SK-N-SH treated with all-trans-retinoic acid at 6 μM for 48 hours (cell line): ENCODE data around the gene CCRL2.
A peak's percentile ranks its signal among the peaks of the same experiment; 100 is the strongest.

Experiments
- ATAC-seq: fragments of 200-7000 bp; cut with Tn5 transposase; 3 replicates; pipeline ENCODE4 v1.9.1; 2020; ENCODE audit warnings: mild to moderate bottlenecking, moderate library complexity
- ARNTL ChIP-seq: fragments of 450-650 bp; formaldehyde crosslinking; IDR thresholded peaks from 2 replicates; pipeline ENCODE4 v1.5.0; 2020; ENCODE audit warnings: low read depth, mild to moderate bottlenecking, moderate library complexity, borderline replicate concordance
- BACH2 ChIP-seq: fragments of 250-450 bp; sonication (Bioruptor Pico); IDR thresholded peaks from 2 replicates; pipeline ENCODE4 v1.9.0; 2021; ENCODE audit warnings: mild to moderate bottlenecking, borderline replicate concordance
- CREB5 ChIP-seq: fragments of 250-450 bp; sonication (Bioruptor Pico); IDR thresholded peaks from 2 replicates; pipeline ENCODE4 v1.5.1; 2020; ENCODE audit warnings: low read depth, mild to moderate bottlenecking, moderate library complexity
- CSRNP3 ChIP-seq: fragments of 250-450 bp; sonication (Bioruptor Pico); IDR thresholded peaks from 2 replicates; pipeline ENCODE4 v1.5.1; 2021; ENCODE audit warnings: mild to moderate bottlenecking, moderate library complexity
- ESRRG ChIP-seq: fragments of 250-450 bp; sonication (Bioruptor Pico); IDR thresholded peaks from 2 replicates; pipeline ENCODE4 v1.6.1; 2021; ENCODE audit warnings: mild to moderate bottlenecking
- GLIS3 ChIP-seq: fragments of 250-450 bp; sonication (Bioruptor Pico); IDR thresholded peaks from 2 replicates; pipeline ENCODE4 v1.5.0; 2020; ENCODE audit warnings: mild to moderate bottlenecking, moderate library complexity
- OSR1 ChIP-seq: fragments of 250-450 bp; sonication (Bioruptor Pico); IDR thresholded peaks from 2 replicates; pipeline ENCODE4 v1.8.0; 2022; ENCODE audit warnings: moderate library complexity, mild to moderate bottlenecking, inconsistent platforms
- PATZ1 ChIP-seq: fragments of 250-450 bp; sonication (Bioruptor Pico); IDR thresholded peaks from 2 replicates; pipeline ENCODE4 v1.8.0; 2020; ENCODE audit warnings: mild to moderate bottlenecking, moderate library complexity, borderline replicate concordance
- PPARA ChIP-seq: fragments of 250-450 bp; sonication (Bioruptor Pico); IDR thresholded peaks from 2 replicates; pipeline ENCODE4 v1.5.0; 2020; ENCODE audit warnings: mild to moderate bottlenecking, borderline replicate concordance
- RARB ChIP-seq: fragments of 250-450 bp; sonication (Bioruptor Pico); IDR thresholded peaks from 2 replicates; pipeline ENCODE4 v1.8.0; 2021; ENCODE audit warnings: mild to moderate bottlenecking, moderate library complexity
- SNAI2 ChIP-seq: fragments of 250-450 bp; sonication (Bioruptor Pico); IDR thresholded peaks from 2 replicates; pipeline ENCODE4 v1.5.0; 2020; ENCODE audit warnings: mild to moderate bottlenecking, moderate library complexity
- TCF4 ChIP-seq: fragments of 250-450 bp; sonication (Bioruptor Pico); IDR thresholded peaks from 2 replicates; pipeline ENCODE4 v1.8.0; 2021; ENCODE audit warnings: mild to moderate bottlenecking, moderate library complexity, borderline replicate concordance
- TOX ChIP-seq: fragments of 250-450 bp; sonication (Bioruptor Pico); IDR thresholded peaks from 2 replicates; pipeline ENCODE4 v1.8.0; 2021; ENCODE audit warnings: mild to moderate bottlenecking, moderate library complexity, borderline replicate concordance
- ZC3H10 ChIP-seq: fragments of 250-450 bp; sonication (Bioruptor Pico); IDR thresholded peaks from 2 replicates; pipeline ENCODE4 v1.5.1; 2021; ENCODE audit warnings: mild to moderate bottlenecking, moderate library complexity
- ZFP3 ChIP-seq: fragments of 250-450 bp; sonication (Bioruptor Pico); IDR thresholded peaks from 2 replicates; pipeline ENCODE4 v1.5.0; 2020; ENCODE audit warnings: mild to moderate bottlenecking, moderate library complexity
- ZFP30 ChIP-seq: fragments of 450-650 bp; formaldehyde crosslinking; IDR thresholded peaks from 2 replicates; pipeline ENCODE4 v1.5.0; 2022; ENCODE audit warnings: mild to moderate bottlenecking, moderate library complexity
- ZNF70 ChIP-seq: fragments of 450-650 bp; formaldehyde crosslinking; IDR thresholded peaks from 2 replicates; pipeline ENCODE4 v1.5.0; 2020; ENCODE audit warnings: mild to moderate bottlenecking, moderate library complexity
- TF ChIP-seq, protein P1 (sequence below): fragments of 250-450 bp; sonication (Bioruptor Pico); IDR thresholded peaks from 2 replicates; pipeline ENCODE4 v1.8.0; 2021; ENCODE audit warnings: low read depth, mild to moderate bottlenecking, moderate library complexity, borderline replicate concordance
- TF ChIP-seq, protein P2 (sequence below): fragments of 250-450 bp; sonication (Bioruptor Pico); IDR thresholded peaks from 2 replicates; pipeline ENCODE4 v1.5.0; 2020; ENCODE audit warnings: mild to moderate bottlenecking, moderate library complexity

CCRL2 gene

DNA sequence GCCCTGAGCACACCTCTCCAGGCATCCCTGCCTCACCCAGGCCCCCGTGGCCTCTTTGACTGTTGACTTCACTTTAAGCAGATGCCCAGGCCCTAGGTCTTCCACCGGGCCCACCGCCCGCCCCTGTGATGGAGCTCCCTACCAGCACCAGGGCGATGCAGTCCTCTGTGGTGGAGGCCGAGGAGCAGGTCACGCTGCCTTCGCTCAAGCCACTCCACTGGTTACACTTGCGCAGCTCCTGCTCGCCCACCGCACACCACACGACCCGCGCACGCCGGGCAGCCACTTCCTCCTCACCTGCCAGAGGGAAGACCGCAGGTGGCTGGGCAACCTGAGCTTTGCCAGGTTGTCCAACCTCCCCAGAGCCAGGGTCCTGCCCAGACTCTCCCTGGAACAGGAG, 41.7 kb downstream of the CCRL2 start:
- TF ChIP-seq PATZ1 (no peak), GLIS3 (CRISPR knock-in tag) (no peak), ZNF70 (CRISPR knock-in tag) (no peak), ZC3H10 (CRISPR knock-in tag) (no peak), CSRNP3 (no peak), ZFP30 (no peak), CREB5 (CRISPR knock-in tag) (no peak), BACH2 (CRISPR knock-in tag) (no peak), SNAI2 (CRISPR knock-in tag) (no peak)
- TF ChIP-seq, all 23 proteins: peak for 0
- no peak for ATAC-seq

DNA sequence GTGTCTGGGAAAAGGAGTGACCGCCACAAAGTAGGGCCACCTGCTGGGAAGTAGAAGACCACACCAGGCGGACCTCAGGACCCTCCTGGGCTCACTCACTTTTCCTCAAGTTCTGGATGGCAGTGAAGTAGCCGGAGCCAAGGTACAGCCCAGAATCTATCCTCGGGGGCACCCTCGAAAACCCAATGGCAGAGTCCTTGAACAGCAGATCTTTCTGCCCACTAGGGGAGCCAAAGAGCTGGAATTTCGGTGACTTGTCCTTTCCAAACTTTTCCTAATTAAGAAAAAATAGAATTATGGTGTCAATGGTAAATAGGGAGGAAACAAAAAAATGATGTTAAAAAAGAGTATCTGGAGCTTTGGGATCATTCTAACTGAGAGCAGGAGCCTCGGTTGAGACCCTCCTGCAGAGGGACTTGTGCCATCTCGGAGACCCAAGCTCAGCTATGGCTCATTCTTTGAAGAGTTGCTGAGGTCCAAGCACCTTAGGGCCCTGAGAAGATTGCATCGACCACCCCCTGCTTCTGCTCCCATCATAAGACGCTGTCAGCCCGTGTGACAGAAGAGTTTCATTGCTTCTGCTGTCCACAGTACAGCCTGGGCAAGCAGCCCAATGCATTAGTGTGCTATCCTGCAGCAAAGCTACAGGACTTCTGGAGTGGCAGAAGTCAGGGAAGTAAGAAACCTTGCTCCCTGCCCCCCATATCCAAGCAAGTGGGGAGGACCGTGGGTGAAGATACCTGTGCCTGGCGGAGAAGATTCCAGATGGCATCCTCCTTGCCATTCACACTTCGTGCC, 42.9 kb downstream of the CCRL2 start:
- peak; percentile 56; the same call in 2 of the 3 replicates for ATAC-seq
- TF ChIP-seq TOX = no peak
- TF ChIP-seq, protein P1, sequence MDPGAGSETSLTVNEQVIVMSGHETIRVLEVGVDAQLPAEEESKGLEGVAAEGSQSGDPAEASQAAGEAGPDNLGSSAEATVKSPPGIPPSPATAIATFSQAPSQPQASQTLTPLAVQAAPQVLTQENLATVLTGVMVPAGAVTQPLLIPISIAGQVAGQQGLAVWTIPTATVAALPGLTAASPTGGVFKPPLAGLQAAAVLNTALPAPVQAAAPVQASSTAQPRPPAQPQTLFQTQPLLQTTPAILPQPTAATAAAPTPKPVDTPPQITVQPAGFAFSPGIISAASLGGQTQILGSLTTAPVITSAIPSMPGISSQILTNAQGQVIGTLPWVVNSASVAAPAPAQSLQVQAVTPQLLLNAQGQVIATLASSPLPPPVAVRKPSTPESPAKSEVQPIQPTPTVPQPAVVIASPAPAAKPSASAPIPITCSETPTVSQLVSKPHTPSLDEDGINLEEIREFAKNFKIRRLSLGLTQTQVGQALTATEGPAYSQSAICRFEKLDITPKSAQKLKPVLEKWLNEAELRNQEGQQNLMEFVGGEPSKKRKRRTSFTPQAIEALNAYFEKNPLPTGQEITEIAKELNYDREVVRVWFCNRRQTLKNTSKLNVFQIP = no peak
- no peak for TF ChIP-seq GLIS3 (CRISPR knock-in tag)
- TF ChIP-seq PPARA = no peak
- no peak for TF ChIP-seq ZC3H10 (CRISPR knock-in tag)
- TF ChIP-seq, protein P2, sequence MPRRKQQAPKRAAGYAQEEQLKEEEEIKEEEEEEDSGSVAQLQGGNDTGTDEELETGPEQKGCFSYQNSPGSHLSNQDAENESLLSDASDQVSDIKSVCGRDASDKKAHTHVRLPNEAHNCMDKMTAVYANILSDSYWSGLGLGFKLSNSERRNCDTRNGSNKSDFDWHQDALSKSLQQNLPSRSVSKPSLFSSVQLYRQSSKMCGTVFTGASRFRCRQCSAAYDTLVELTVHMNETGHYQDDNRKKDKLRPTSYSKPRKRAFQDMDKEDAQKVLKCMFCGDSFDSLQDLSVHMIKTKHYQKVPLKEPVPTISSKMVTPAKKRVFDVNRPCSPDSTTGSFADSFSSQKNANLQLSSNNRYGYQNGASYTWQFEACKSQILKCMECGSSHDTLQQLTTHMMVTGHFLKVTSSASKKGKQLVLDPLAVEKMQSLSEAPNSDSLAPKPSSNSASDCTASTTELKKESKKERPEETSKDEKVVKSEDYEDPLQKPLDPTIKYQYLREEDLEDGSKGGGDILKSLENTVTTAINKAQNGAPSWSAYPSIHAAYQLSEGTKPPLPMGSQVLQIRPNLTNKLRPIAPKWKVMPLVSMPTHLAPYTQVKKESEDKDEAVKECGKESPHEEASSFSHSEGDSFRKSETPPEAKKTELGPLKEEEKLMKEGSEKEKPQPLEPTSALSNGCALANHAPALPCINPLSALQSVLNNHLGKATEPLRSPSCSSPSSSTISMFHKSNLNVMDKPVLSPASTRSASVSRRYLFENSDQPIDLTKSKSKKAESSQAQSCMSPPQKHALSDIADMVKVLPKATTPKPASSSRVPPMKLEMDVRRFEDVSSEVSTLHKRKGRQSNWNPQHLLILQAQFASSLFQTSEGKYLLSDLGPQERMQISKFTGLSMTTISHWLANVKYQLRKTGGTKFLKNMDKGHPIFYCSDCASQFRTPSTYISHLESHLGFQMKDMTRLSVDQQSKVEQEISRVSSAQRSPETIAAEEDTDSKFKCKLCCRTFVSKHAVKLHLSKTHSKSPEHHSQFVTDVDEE (CRISPR knock-in tag) = no peak
- TF ChIP-seq BACH2 (CRISPR knock-in tag) = no peak
- TF ChIP-seq OSR1 (CRISPR knock-in tag) = no peak
- TF ChIP-seq ZFP30 = no peak
- no peak for TF ChIP-seq ZNF70 (CRISPR knock-in tag)
- no peak for TF ChIP-seq TCF4 (CRISPR knock-in tag)
- TF ChIP-seq ARNTL (CRISPR knock-in tag) = no peak
- TF ChIP-seq ESRRG (CRISPR knock-in tag) = no peak
- TF ChIP-seq, all 23 proteins: peak for 0

- ATAC-seq = no peak
- TF ChIP-seq ZC3H10 (CRISPR knock-in tag) (no peak), PPARA (no peak), ZFP30 (no peak), GLIS3 (CRISPR knock-in tag) (no peak), RARB (CRISPR knock-in tag) (no peak), OSR1 (CRISPR knock-in tag) (no peak), PATZ1 (no peak), ZFP3 (no peak)
Measured at GRCh38 chr3:46453526-46454208, 46.6 kb downstream of the CCRL2 start.
